GM12891 (cell line): ENCODE data around the gene PIP5K1B.

ENCODE experiments used
- PAX5 ChIP-seq: IDR thresholded peaks from 2 replicates; pipeline ENCODE4 v1.6.1; 2011; ENCODE audit warnings: low read length, moderate library complexity, mild to moderate bottlenecking; ENCODE audit not compliant: insufficient read depth, severe bottlenecking
- POLR2A ChIP-seq: IDR thresholded peaks from 2 replicates; pipeline ENCODE4 v1.6.1; 2011; ENCODE audit warnings: low read depth, low read length, control low read depth
- POLR2AphosphoS5 ChIP-seq: IDR thresholded peaks from 2 replicates; pipeline ENCODE4 v1.6.1; 2011; ENCODE audit warnings: low read depth, low read length, control low read depth
- POU2F2 ChIP-seq: IDR thresholded peaks from 2 replicates; pipeline ENCODE4 v1.6.1; 2011; ENCODE audit warnings: low read depth, mild to moderate bottlenecking, control low read depth, low read length, moderate library complexity

- TF ChIP-seq POLR2A (peak; percentile 80; the same call in 1 of the 2 replicates), POLR2AphosphoS5 (peak; percentile 75; the same call in 1 of the 2 replicates), POU2F2 (peak; percentile 8; the same call in 1 of the 2 replicates), PAX5 (no peak)
Observed at GRCh38 chr9:68779558-68780379, 74.7 kb downstream of the PIP5K1B start.
